CD1c-positive myeloid dendritic cell (primary cell): ENCODE measurements around the gene PSEN1.
A peak's percentile ranks its signal among the peaks of the same experiment; 100 is the strongest.

Source experiments
- DNase-seq: peaks from one replicate; pipeline ENCODE4 v3.0.0-alpha.2; 2016; ENCODE audit errors: extremely low spot score

PSEN1 gene

DNA sequence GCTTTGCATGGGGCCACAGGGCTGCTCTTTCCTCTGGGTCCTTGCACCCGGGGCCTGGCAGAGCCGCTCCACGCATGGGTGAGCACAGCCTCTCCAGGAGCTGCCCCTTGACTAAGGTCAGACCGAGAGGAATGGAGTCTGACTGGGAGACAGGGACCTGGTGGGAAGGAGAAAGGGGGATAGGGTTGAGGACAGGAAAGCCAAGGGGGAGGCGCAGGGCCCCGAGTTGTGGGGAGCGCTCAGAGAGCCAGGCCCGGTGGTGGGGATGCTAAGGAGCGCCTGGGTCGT, 117.0 kb downstream of the PSEN1 start:
- no peak for DNase-seq

DNA sequence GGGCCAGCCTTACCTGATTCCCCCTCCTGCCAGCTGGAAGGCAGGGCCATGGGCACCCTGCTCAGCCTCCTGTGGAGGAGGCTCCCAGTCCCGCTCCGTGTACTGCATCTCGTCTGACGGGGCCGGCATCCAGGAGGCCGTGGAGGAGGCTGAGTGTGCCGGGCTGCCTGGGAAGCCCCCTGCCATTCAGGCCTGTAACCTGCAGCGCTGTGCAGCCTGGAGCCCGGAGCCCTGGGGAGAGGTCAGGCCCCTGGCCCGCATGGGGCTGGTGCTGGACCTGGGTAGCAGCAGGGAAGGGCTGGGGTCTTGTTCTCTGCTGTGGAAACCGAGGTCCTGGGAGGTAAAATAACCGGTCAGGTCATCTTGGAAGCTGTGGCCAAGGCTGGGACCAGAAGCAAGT, 117.4 kb downstream of the PSEN1 start:
- DNase-seq = no peak

DNA sequence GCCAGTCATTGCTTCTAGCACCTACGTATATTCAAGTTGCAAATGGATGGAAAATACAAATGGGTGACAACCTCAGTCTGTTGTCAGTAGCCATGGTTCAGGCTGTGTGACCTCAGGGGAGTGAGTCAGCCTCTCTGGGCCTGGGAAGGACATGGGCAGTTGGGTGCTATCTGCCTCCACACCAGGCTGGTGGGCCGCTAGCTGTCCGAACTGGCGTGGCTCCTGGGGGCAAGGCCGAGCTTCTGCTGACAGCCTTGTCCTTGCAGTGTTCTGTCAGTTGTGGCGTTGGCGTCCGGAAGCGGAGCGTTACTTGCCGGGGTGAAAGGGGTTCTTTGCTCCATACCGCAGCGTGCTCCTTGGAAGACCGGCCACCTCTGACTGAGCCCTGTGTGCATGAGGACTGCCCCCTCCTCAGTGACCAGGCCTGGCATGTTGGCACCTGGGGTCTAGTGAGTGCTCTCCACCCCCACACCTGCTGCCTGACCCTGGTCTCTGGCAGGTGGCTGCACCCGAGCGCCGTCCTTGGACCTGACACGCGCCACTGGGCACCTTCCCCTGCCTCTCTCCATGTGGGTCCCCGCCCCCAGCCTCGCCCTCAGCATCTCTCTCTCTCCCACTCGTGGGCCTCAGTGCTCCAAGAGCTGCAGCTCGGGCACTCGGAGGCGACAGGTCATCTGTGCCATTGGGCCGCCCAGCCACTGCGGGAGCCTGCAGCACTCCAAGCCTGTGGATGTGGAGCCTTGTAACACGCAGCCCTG, 118.1 kb downstream of the PSEN1 start:
- no peak for DNase-seq

DNA sequence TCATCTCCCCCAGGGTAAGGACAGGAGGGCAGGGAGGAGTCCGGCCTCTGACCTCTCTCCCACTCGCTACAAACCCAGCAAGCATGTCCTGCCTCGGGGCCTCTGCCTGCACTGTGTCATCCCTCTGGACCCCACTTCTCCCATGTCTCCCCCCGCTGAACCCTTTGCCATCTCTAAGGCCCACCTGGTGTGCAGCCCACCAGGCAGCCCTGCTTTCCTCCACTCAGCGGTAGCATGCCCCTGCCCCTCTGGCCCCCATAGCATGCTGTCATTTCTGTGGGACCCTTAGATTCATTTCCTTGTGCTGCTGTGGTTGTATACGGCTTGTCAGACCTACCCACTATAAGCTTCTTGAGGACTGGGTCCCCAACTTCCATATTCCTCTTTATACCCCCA, 118.7 kb downstream of the PSEN1 start:
- no peak for DNase-seq

DNA sequence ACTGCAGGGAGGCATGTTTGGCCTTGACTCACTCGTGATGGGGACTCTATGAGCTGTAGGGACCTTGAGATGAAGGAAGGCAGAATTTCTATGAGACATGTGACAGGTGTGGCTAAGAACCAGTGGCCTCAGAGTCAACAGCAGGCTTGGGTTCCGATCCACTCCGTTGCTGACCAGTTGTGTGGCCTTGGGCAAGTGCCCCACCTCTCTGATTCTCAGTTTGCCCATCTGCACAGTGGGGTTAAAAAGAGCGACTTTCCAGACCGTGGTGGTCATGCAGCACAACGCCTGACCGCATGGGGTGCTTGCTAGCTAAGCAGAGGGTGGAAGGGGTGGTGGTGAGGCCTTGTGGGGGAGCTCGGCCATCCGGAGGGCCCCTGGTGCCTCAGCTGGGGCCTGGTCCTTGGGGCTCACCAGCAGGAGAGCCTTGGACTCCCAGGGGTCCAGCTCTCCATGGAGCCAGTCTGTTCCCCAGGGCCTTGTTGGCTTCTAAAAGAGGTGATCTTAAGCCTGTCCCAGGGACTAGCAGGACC, 119.5 kb downstream of the PSEN1 start:
- no peak for DNase-seq

DNA sequence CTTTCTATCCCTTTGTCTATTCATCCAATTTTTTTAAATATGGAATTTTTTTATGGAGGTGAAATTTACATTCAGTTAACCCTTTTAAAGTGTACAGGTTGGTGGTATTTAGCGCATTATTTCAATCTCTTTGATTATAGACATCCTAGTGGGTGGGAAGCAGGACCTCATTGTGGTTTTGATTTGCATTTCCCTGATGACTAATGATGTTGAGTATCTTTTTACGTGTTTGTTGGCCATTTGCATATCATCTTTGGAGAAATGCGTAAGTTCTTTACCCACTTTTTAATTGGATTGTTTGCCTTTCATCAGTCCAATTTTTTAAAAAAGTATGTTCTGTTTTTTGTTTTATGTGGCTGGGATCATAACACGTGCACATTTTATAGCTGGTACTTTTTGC, 121.8 kb downstream of the PSEN1 start:
- DNase-seq = no peak

DNA sequence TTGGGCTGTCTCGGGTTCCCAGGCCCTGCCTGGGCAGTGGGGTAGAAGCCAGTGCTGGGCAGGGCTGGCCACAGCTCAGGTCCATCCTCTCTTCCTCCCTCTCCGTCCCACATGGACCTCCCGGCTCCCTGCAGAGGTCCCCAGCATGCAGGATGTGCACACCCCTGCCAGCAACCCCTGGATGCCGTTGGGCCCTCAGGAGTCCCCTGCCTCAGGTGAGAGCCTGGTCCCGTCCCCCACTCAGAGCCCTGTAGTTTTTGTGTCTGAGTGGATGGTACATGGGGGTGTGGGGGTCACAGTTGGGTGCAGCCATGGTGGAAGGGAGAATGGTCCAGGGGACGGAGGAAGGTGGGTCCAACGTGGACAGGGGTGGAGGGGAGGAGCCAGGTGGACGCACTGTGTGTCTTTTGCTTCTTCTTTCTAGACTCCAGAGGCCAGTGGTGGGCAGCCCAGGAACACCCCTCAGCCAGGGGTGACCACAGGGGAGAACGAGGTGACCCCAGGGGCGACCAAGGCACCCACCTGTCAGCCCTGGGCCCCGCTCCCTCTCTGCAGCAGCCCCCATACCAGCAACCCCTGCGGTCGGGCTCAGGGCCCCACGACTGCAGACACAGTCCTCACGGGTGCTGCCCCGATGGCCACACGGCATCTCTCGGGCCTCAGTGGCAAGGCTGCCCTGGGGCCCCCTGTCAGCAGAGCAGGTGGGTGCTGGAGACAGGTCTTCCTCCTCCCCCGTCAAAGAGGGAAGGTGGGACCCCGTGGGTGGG, 122.7 kb downstream of the PSEN1 start:
- no peak for DNase-seq

DNA sequence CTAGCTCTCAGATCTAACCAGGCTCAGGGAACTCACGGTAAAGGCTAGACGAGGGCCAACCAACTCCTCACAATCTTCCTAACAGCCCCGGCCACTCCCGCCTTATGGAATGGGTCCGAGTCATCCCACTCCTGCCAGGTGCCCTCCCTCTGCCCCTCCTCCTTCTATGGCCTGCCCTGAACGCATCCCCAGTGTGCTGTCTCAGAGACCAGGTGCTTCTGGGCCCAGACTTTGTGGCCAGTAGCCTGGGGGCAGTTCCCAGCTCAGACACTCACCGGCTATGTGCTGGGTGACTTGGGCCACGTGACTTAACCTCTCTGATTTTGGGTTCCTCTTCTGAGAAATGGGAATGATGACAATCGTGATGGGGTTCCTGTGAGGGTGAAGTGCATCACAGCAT, 123.5 kb downstream of the PSEN1 start:
- no peak for DNase-seq

DNA sequence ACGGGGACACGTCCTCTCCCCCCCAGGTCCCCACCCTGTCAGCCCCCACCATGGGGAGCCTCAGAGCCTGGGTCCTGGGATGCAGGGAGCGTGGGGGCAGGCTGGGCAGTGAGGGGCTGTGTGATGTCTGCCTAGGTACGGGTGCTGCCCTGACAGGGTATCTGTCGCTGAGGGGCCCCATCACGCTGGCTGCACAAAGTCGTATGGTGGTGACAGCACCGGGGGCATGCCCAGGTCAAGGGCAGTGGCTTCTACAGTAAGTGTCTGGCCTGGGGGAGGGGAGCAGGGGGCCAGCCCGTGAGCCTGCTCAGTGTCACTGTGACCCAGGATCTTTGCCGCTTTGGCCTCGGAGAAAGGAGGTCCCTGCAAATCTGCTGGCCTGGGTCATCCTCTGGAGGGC, 124.3 kb downstream of the PSEN1 start:
- no peak for DNase-seq

DNA sequence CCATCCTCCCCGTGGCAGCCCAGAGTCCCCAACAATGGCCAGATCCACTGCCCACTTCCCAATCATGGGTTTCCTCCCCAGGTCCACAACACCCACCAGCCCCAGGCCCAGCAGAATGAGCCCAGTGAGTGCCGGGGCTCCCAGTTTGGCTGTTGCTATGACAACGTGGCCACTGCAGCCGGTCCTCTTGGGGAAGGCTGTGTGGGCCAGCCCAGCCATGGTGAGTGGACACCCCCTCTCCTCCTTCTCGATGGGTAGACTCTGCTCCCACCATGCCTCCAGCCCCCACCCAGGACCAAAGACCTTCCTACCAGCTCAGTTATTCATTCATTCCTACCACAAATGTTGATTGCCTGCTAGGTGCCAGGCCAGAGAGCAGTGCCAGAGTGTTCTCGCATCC, 124.8 kb downstream of the PSEN1 start:
- DNase-seq = no peak

DNA sequence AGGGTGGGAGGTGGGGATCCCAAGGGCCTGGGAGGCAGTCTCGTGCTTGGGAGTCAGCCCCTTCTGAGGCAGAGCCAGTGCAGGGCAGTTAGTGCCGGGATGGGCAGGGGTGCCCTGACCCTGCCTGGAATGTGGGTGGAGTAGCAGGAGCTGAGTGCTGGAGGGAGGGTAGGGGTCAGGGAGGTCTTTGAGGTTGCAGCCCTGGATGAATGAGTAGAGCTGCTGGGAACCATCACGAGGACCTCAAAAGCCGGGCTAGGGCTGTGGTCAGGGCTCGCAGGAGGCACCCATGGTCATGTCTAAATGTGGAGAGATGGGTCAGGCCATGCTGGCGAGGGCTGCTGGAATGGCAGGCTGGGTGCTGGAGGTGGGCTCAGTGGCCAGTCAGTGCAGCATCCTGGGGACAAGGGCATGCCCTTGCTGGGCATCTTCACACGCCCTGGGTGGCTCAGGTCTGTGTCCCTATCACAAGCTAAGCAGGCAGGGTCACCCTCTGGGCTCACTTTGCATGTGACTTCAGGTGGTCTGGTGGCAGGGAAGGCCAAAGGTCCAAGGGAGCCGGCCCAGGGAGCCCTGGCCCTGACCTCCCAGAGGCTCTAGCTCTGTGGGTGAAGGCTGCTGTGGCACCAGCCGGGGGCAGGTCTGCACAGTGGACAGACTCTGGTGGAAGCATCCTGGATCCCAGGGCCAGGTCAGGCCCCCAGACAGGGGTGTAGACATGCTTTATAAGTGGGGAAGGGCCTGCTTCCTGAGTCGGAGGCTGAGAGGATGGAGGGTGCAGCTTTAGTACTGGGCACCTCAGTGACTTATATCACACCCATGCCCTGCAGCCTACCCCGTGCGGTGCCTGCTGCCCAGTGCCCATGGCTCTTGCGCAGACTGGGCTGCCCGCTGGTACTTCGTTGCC, 125.5 kb downstream of the PSEN1 start:
- no peak for DNase-seq

DNA sequence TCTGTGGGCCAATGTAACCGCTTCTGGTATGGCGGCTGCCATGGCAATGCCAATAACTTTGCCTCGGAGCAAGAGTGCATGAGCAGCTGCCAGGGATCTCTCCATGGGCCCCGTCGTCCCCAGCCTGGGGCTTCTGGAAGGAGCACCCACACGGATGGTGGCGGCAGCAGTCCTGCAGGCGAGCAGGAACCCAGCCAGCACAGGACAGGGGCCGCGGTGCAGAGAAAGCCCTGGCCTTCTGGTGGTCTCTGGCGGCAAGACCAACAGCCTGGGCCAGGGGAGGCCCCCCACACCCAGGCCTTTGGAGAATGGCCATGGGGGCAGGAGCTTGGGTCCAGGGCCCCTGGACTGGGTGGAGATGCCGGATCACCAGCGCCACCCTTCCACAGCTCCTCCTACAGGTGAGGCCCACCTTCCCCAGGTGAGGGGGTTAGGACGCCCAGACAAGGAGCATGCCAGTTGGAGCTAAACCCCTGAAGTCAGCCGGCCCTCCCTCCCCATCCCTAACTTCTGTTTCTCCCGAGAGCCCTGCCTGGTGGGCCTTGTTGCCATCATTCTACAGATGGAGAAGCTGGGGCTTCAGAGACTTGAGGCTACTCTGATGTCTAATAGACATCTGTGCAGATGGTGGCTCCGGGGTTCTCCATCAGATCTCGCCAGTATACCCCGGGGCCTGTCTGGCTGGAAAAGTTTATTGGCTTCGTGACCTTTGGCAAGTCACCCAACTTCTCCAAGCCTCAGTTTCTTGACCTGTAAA, 126.3 kb downstream of the PSEN1 start:
- DNase-seq = no peak

DNA sequence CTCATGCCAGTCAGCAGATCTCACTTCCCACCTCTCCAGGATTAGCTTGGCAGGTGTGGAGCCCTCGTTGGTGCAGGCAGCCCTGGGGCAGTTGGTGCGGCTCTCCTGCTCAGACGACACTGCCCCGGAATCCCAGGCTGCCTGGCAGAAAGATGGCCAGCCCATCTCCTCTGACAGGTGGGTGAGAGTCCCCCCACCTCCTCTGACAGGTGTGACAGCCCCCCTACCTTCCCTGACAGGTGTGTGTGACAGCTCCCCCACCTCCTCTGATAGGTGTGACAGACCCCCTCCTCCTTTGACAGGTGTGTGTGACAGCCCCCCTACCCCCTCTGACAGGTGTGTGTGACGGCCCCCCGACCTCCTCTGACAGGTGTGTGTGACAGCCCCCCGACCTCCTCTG, 127.3 kb downstream of the PSEN1 start:
- DNase-seq = no peak

DNA sequence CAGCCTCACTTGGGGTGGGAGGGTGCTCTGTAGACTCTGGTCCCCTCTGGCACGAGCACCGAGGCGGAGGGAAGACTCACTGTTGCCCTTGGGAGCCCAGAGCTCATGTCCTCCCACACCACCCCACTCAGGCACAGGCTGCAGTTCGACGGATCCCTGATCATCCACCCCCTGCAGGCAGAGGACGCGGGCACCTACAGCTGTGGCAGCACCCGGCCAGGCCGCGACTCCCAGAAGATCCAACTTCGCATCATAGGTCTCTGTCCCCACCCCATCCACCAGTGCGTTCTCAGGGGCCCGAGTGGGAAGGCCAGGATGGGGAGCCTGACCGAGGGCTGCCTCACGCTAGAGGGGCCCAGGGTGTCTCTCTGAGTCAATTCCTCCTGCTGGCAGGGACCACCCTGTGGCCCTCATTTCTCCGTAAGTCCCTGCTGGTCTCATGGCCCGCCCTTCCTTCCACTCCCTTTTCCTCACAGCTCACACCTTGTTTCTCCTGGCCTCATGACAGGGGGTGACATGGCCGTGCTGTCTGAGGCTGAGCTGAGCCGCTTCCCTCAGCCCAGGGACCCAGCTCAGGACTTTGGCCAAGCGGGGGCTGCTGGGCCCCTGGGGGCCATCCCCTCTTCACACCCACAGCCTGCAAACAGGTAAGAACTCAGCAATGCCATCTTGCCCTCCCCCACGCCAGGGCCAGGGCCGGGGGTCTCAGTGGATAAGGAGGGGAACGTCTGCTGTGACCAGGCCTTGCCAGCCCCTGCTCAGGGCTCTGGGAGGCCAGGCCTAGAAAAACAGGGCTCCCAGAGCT, 128.0 kb downstream of the PSEN1 start:
- no peak for DNase-seq

DNA sequence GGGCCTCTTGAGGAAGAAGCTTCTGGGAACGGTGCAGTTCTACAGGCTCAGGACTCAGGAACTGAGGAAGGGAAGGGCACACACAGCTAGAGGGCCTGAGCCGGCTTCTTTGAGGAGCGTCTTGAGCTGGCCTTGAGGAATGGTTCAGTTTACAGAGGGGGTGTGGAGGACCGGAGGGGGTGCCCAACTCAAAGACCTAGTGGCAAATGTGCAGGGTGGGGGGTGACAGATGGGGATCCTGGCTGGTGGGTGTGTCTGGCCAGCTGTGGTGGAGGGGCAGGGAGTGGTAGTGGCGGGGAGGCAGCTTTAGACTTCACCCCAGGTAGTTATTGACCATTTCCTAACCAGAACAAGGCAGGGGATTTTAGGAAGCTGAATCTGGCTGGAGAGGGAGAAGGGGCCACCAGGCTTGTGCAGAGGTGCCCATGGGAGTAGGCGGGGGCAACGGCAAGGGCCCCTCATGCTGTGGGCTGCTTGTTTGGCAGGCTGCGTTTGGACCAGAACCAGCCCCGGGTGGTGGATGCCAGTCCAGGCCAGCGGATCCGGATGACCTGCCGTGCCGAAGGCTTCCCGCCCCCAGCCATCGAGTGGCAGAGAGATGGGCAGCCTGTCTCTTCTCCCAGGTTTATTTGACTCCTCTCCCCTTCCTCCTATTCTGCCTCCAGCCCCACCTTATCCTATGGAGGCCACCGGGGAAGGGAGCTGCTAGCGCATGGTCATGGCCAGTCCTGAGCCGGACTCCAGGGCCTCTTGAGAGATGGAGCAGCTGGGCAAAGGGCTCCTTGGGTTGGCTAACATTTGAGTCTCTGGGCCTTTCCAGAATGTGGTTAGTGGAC, 128.8 kb downstream of the PSEN1 start:
- DNase-seq = no peak

DNA sequence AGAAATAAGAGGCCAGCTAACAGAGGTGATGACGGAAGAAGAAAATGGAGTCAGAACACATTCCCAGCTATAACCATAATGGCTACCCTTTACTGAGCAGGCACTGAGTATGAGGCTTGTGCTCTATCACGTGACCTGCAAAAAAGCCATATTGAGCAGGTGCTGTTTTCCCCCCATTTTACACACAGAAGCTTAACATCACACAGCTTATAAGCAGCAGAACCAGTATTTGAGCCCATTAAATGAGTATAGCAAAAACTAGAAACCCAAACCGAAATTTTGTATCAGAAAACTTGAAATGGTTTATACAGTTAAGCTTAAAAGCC, 129.4 kb downstream of the PSEN1 start:
- DNase-seq = no peak

DNA sequence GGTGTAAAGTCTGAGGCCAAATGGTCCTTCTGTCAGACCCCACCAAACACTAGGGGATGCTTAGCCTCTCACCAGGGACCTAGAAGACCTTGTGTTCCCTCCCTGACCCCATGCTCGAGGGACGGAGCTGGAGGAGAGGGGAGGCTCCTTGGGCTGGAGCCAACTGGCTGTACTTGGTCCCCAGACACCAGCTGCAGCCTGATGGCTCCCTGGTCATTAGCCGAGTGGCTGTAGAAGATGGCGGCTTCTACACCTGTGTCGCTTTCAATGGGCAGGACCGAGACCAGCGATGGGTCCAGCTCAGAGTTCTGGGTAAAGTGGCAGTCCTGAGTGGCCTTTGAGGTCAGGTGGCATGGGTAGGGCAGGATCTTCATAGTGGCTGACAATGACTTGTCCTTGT, 130.0 kb downstream of the PSEN1 start:
- no peak for DNase-seq

DNA sequence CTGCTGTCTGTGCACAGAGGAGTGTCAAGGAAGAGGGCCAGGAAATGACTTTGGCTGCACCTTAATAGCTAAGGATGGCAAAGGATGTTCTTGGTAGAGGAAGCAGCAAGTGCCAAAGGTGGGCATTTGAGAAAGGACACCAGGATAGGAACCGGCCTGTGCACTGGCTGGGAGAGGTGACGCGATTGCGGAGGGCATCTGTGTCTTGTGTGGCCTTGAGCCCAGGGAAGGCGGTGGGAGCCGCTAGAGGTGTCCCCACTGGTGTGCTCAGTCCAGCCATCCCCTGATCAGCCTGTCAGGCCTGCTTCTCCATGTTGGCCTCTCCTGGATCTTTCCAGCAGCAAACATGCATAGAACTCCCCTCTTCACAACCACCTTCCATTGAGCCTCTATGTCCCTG, 131.2 kb downstream of the PSEN1 start:
- DNase-seq = no peak

DNA sequence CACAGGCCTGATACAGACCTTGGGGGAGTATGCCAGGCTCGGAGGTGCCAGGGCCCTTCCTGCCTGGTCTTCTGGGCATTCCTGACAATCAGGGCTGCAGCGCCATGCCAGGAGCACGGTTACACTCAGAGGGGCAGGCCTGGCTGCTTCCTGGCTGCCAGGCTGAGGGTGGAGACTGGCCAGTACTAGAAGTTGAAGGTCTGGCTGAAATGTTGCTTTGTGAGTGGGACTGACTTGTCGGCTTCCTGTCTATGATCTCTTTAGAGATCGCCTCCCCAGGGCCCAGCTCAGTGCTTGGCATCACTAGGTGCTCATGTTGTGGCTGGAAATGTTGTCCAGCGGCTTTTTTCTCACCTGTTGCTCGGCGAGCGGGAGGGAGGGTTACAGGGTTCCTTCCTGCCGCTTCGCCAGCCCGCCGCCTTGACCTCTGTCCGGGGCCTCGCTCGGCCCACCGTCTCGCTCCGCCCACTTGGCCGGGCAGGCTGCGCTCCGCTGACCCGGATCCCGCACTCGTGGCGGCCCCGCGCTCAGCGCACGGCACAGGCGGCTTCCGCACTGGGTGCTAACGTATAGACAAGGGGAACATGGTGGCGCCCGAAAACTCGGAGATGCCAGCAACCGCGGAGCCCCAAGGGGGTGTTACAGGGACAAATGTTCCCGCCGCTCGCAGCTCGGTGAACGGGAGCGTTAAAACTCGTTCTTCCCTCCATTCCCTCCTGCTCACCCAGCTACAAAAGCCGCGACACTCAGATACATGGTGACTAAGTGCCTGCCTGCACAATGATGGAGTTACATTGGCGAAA, 133.6 kb downstream of the PSEN1 start:
- peak; percentile 42 for DNase-seq
